HG03103 (cell line): Measurements from ENCODE around the gene NFE2L2.
"Not testable (repeated sequence)": the region's sequence is repeated elsewhere in the genome, so short reads cannot be mapped to it uniquely, and the experiment has no call there.

ENCODE experiments used
- ATAC-seq: cut with Tn5 transposase; IDR thresholded peaks from one replicate; pipeline ENCODE4 v1.9.1; 2021; ENCODE audit warnings: low read depth; ENCODE audit not compliant: unreplicated experiment

The NFE2L2 gene

DNA sequence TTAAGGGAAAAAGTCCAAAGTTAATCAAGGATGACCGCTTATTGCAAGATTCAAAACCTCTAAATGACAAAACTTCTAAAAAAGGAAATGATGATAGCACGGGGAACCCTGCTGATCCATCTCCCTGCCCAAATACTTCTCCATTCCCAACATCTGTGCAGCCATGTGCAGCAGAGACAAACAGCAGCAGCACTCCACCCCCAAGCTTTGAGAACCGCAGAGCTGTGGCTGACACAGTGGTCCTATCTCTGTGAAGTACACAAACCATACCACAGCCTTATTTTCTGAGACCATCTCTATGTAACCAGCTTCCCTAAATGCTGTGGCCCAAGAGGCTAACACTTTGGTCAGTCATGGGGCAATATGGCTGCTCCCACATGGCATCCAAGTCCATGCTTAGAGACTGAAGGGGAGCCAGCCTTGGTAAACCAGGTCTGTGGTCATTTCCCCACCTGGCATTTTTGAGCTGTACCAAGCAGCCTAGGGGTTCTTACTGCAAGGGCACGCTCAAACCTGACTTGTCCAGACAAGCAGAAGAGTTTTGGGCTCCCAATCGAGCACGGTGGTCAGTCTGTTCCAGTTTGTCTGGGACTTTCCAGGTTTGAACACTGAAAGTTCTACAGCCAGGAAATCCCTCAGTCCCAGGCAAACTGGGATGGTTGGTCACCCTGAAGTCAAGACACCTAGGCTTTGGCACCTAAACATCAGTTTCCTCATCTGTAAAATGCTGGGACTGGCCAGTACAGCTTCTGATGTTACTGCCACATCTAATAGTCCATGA is 17.1 kb upstream of the NFE2L2 start:
- ATAC-seq = peak; percentile 68

DNA sequence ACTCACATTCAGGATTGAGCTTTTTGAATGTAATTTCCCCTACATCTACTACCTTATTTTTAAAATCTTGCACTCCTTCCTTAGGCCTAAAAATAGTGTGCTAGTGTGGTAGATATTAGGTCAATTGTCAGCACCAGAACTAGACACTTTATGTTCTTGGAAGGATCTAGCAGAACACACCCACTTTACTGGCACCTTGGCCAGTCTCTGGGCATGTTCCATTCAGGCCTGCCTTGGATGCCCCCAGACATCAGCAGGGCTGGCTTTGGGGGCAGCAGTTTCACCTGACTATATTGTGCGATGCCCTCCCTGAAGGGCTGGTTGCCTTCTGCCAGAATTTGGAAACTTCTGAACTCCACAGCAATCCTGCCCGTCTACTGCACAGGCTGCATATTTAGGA is 15.3 kb upstream of the NFE2L2 start:
- ATAC-seq = no peak

DNA sequence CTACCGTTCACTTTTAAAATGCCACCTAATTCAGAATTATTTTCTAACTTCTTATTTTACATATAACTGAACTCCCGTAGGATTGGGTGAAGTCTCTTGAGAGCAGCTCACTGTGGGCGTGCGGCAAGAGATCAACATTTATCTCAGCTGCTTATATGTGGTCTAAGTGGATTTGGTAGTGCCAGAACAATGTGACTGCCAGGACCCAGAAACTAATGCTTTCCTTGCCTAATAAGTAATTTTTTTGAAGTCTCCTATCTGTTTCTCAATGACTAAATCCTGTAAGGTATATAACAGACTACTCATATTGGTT is 11.2 kb upstream of the NFE2L2 start:
- ATAC-seq = no peak

DNA sequence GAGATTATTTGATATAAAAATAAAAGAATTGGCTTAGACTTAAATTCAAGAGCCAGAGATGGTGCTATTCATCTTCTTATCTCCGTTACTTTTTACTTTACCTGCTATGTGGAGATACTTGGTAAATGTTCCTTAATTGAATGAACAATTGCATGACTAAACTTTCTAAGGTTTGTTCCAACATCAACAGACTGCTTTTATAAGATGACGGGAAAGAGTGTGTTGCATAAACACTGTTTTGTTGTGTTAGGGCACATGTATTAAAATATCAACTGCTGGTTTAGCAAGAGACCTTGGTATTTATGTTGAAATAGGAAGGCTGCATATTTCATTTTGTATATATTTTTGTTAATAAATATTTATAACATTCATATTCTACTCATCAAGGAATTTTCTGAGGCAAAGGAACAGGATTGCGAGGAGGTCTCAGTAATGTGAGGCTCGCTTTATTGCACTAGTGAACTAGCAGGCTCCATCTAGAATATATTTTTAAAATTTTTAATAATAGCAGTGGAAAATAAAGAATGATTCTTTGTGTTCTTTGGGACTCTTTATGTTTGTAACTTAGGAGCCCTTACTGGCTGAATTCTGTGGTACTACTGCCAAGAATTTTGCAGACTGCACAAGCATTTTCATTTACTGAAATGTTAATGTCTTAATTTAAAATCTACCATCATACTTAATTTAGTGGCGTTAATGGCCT is 10.7 kb upstream of the NFE2L2 start:
- ATAC-seq = no peak

DNA sequence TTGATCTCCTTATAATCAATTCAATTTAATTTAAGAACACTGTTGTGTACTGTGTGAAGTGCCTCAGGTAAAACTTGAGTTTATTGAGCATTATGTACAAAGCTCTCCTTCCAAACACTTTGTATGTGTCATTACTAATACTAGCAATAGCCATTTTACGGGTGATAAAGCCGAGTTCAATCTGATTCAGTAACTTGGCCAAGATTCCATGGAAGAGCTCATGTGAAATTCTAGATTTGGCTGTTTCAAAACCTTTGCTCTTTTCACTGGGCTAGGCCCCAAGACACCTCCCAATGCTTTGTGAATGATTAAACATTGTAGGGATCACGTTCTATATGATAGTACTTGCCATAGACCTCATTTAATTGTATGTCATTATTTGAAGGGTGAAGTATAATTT is 8.9 kb upstream of the NFE2L2 start:
- ATAC-seq = no peak

DNA sequence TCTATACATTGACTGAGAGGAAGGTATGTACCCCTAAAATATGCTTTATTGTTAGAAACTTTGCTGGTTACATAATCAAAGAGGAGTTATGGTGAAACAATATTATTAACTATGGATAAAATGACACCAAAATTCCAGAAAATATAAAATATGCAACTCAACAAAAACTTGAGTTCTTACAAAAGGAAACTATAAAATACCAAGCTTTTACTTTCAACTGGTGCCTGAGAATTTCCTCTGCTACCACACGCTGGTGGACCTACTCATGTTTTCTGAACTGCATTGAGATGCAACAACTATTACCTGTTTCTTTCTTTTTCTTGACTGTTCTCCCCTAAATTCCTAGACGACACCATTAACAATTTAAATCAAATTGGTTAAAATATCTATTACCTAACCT is 8.2 kb upstream of the NFE2L2 start:
- no peak for ATAC-seq

DNA sequence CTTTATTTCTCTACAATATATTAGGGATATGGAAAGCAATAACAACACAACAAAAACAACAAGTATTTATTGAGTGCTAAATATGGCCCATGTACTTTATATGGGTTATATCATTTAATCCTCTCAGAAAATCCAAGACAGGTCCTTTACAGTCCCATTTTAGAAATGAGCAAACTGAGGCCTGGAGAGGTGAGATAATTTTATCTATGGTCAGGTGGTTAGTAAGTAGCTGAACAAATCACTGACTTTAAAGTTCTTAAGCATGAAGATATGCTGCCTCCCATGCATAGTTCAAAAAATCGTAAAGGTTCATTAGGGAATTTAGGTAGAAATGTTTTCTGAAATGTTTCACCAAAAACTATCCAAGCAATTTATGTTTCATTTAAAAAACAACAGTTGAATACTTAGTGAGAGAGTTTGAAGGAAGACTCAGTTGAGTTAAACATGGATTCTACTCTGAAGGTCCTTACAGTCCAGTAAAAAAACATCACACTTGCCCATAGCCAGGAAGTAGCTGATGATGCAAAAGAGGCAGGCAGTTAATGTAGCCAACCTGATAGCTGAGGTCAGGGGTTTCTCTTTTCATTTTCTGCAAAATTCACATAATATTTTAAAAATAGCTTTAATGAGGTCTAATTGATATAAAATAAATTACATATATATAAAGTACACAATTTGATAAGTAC is 7.6 kb upstream of the NFE2L2 start:
- no peak for ATAC-seq

DNA sequence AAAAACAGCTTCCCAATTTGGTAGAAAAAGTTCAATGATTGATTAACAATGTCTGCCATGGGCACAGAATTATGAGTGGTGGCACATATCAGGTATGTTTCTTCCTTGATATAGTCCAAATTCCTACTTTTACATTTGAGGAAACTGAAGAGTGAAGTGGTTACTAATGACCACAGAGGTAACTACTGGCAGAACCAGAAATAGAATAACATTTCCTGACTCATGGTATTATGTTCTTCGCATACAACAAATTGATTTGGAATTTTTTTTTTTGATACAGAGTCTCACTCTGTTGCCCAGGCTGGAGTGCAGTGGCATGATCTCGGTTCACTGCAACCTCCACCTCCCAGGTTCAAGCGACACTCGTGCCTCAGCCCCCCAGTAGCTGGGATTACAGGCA is 6.0 kb upstream of the NFE2L2 start:
- no peak for ATAC-seq

DNA sequence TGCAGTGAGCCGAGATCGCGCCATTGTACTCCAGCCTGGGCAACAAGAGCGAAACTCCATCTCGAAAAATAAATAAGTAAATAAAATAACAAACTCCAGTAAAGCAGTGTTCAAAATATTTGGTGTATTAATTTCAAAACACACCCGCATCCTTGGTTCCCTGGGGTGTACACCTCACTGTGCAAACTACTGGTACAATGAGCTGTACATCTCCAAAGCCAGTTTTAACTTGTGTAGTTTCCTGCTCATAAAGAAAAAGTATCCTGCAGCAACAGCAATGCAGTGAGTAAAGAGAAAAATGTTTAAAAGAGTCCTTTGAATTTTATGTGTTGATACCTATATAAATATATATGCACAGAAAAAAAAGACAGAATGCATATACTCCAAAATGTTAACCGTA is 4.4 kb upstream of the NFE2L2 start:
- ATAC-seq = no peak

DNA sequence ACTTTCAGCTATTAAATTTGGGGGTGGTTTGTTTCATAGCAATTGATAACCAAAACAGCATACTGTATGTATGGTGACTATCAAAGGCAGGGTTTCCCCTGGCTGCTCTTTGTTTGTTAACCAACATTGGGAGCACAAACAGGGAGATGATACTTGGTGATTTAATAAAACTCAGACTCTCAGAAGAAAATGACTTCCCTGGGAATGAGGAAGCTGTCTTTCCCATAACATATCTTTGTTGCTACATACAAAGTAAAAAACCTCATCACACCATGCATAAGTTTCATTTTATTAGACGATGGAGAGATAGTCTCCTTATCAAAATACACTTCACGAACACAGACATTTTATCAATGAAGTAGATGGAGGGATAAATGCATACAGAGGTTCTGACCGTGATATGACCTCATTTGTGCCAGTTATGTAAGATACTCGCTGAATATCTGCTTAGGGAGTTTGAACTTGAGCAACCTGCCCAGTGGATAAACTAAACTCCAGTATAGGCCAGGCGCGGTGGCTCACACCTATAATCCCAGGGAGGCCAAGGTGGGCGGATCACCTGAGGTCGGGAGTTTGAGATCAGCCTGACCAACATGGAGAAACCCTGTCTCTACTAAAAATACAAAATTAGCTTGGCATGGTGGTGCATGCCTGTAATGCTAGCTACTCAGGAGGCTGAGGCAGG is 3.8 kb upstream of the NFE2L2 start:
- ATAC-seq = no peak

DNA sequence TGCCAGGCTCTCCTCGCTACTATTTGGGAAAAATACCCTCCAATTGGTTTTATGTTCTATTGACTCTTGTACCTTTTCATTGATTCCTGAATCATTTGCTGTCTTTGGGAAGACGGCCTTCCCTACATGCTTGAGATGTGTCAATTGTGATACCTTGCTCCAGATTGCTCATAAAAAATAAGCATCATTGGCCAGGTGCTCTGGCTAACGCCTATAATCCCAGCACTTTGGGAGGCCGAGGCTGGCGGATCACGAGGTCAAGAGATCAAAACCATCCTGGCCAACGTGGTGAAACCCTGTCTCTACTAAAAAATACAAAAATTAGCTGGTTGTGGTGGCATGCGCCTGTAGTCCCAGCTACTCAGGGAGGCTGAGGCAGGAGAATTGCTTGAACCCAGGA is 2.4 kb upstream of the NFE2L2 start:
- ATAC-seq = not testable (repeated sequence)

DNA sequence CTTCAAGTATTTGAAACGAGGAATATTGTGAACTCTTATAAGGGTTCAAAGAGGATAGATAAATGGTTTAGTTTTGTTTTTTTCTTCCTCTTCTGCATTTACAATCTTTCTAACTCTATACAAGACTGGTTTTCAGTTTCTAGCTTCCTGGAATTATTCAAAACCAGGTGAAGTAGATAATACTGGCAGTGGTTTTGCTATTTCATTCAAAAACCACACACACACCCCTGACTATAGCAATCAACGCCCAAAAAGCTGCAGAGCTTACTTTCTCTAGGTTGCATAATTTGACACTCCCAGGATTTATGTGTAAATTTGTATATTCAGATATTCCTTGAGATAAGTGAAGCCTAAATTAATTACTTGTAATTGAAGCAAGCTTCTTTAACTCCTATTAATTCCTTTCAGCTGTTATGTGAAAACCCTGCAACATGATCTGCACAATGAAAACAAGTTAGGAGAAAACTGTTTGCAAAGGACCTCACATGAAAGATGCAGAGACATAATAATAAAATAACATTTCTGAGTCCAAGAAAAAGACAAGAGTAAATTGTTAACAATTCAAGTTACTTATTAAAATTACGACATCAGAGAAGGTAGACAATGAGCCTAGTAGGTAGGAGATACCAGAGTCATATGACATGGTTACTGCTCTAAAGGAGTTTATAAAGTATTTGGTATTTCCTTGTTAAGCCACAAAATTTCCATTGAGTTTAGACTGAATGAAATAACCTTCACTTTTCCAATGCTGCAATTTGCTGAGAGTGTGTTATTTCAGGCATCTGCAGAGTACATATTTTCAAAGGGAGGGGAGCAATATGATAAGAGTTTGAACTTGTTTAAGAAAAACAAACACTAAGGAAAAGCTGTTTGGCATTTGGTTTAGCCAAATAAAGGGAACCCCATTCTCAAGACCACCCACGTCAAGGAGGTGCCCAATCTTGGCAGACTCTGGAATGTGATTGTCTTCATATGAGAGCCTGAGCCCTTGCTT is 1.6 kb upstream of the NFE2L2 start:
- ATAC-seq = peak; percentile 21

DNA sequence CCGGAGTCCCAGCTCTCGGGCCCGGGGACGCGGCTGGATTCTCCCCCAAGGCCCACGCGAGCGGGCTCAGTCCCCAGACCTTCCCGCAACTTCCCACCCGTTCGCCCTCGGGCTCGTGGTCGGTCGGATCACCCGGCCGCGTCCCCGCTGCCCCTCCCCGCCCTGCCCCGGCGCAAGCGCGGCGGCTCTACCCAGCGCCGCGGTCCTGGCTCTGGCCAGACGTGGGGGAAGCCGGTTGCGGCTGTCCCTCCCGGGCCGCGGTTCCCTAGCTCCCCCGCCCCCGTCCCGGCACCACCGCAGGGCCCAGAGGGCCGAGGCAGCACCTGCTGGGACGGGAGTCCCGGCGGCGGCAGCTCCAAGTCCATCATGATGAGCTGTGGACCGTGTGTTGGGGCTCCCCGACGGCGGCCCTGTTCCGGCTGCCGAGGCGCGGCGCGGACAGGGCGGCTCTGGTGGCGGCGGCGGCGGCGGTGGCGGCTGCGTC is 276 bp downstream of the NFE2L2 start:
- ATAC-seq = peak; percentile 11

DNA sequence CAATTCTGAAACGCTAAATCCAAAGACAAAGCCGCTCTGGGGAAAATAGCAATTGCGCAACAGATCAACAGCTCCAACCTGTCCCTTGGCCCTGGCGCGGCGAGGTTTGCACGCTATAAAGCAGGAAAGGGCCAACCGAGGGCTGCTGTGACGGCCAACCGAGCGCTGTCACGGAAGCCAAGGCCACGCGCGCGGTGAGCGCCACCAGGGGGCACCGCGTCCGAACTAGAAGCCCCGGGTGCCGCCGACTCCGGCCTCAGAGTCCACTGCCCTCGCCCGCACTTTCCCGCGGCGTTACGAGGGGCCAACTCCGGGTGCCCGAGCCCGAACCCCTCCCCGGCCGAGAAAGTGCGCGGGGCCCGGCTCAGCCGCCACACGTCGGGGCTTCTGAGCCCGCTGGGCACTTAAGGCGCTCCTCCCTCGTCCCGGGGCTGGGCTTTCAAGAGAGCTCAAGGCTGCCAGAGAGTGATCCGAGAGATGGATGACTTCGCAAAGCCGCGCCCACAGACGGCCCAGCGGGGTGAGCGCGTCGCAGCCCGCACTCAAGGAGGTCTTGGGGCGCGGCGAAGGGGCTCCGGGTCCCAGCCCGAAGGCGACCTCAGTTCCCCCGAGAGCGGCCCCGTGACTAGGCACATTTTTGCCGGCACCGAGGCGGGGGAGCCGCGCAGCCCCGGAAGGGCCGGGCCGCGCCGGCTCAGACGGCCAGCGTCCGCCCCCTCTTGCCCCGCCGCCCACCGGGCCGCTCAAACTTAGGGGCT is 897 bp downstream of the NFE2L2 start:
- peak; percentile 50 for ATAC-seq

DNA sequence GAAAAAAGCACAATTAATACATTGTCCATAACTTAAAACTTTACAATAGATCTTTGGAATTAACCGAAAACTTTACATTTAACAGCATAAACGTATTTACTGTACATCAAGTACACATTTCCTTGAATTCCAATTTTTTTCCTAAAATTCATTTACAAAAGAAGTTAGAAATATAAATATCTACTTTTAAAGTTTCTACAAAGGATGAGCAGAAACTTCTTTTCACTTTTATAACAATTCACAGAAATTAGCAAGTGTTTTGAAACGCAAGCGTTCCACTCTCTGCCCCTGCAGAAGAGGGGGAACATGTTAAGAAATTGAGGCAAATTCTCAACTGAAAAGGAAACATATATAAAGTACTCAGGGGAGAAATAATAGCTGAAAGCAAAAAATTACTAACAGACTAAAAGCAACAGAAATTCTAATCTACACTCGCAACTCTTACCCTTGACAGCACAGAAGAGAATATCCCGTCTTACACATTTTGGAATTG is 1.5 kb downstream of the NFE2L2 start:
- ATAC-seq = no peak

DNA sequence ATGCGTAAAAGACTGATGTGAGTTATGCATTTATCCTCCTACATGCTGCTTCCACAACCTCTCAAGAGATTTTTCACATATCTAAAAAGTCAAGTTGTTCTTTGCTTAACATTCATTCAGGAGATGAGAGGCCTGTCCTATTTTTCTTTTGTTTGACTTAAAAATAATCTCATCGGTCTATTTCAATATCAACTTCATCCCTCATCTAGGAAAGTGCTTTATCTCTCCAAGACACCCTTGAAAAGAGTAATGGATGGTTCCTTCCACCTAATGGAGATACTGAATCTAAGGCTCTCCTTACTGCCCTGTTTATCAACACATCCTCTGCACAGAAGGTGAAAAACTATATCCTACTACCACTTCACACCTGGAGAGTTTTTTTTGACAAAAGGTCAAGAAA is 2.4 kb downstream of the NFE2L2 start:
- ATAC-seq = no peak

DNA sequence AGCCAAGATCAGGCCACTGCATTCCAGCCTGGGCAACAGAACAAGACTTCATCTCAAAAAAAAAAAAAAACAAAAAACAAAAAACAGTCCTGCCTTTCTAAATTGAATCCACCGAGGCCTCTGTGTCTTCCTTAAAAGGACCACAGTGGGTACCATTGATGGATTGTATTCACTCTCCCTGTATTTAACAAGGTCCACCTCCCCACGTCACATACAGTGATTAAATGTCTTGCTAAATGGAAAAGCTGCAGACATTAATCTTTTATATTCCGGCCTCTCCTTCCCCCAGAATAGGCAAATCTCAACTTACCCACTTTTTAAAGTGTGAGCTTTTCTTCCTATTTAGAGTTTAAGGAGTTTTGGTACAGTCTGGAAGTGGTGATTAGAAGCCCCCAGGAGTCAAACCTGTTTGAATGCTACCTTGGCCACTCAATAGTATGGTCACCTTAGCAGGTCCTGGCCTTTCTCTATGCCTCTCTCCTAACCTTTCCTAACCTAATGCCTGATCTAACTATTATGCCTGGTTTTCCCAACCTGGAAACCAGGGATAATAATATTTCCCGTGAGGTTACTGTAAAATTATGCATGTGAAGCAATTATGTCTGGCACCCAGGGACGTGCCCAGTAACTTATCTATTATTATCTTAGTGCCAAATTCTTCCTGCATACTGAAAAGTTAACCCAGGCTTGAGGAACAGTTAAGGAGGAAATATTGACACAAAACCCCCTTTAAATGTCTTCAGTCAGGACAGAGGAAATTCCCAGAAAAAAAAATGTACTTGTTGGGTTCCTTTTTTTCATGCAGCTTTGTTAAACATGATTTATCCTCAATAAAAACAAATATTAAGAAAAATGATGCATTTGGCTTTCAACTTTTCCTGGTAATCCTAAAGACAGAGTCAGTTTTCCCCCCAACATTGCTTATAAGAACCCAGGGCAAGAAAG is 3.1 kb downstream of the NFE2L2 start:
- no peak for ATAC-seq

DNA sequence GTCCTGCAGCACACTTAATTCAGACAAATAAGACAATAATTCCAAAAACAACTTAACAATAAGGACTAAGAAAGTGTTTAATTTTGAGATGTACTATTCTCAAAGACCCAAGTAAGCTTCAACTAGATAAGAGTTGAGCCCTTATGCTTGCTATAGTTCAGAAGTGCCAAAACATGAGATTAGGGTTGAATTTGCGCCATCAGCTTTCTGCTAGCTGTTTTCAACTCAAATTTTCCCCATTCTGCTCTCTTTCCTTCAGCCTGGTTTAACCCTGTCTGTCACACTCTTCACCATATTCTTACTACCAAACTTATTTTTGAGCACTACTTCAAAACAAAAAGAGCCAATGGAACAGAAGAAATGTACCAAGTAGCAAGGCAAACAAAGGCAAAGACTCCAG is 4.1 kb downstream of the NFE2L2 start:
- ATAC-seq = no peak
